H1 (cell line): ENCODE results near the gene ZNF716. TPM values are rescaled to one million over a fixed set of nuclear protein-coding genes. Genes with fewer than 3 reads are reported as not detected.

Source experiments
- CTCF ChIA-PET: fragments of 300-600 bp; sonication (Branson Sonifier 250); formaldehyde crosslinking; loops from one replicate; lab custom pipeline; 2021; ENCODE audit not compliant: partially characterized antibody; lab: Charles Lee
- POLR2A ChIA-PET: fragments of 300-600 bp; sonication (Branson Sonifier 250); formaldehyde crosslinking; loops from one replicate; lab custom pipeline; 2021; ENCODE audit warnings: inconsistent platforms; ENCODE audit not compliant: partially characterized antibody; lab: Charles Lee
- DNase-seq, 2 experiments: peaks; one replicate each; pipeline versions ENCODE4 v3.0.0 to v3.0.0-alpha.2; 2010 to 2022; ENCODE audit warnings: low spot score in 2 of 2, low read depth in 1 of 2, mixed read lengths in 1 of 2
- FAIRE-seq: peaks from 2 replicates; lab custom pipeline; 2011; peaks lifted over from hg19 to GRCh38; lab: Jason Lieb, UNC
- H2AFZ ChIP-seq: 2 replicates; pipeline ENCODE4 v1.8.1; 2012; ENCODE audit warnings: low read length, inconsistent platforms
- H2AK5ac ChIP-seq: 2 replicates; pipeline ENCODE4 v1.6.1; 2013; ENCODE audit warnings: low read depth, low read length
- H2BK120ac ChIP-seq: replicated peaks from 2 replicates; pipeline ENCODE3; 2013; ENCODE audit warnings: low read depth, low read length, inconsistent platforms
- H2BK12ac ChIP-seq: 2 replicates; pipeline ENCODE4 v1.6.1; 2013; ENCODE audit warnings: low read depth, low read length
- H2BK15ac ChIP-seq: 2 replicates; pipeline ENCODE4 v1.6.1; 2013; ENCODE audit warnings: low read length
- H2BK20ac ChIP-seq: 2 replicates; pipeline ENCODE4 v1.6.1; 2013; ENCODE audit warnings: low read length
- H2BK5ac ChIP-seq: 2 replicates; pipeline ENCODE4 v1.6.1; 2013; ENCODE audit warnings: low read depth, low read length
- H3K14ac ChIP-seq: 2 replicates; pipeline ENCODE4 v1.6.1; 2013; ENCODE audit warnings: inconsistent platforms; ENCODE audit not compliant: insufficient read length
- H3K18ac ChIP-seq: 2 replicates; pipeline ENCODE4 v1.6.1; 2013; ENCODE audit warnings: low read length; ENCODE audit errors: extremely low read depth
- H3K23ac ChIP-seq: 2 replicates; pipeline ENCODE4 v1.6.1; 2013; ENCODE audit warnings: inconsistent platforms; ENCODE audit not compliant: insufficient read length
- H3K23me2 ChIP-seq: 2 replicates; pipeline ENCODE4 v1.6.1; 2013; ENCODE audit warnings: low read depth, low read length
- H3K27ac ChIP-seq: 2 replicates; pipeline ENCODE4 v1.6.1; 2011; ENCODE audit warnings: low read depth, low read length, inconsistent platforms
- H3K27me3 ChIP-seq, 4 experiments: replicated peaks in 1 of 4; 1 replicate in 1 of 4; 2 replicates in 3 of 4; pipeline versions ENCODE4 v1.6.1 to v1.8.1; 2011 to 2013; ENCODE audit warnings: low read length in 3 of 4, mild to moderate bottlenecking in 3 of 4, inconsistent platforms in 2 of 4, mixed read lengths in 2 of 4, moderate library complexity in 1 of 4; ENCODE audit not compliant: control insufficient read depth in 3 of 4, insufficient read depth in 3 of 4; ENCODE audit errors: extremely low read depth in 1 of 4
- H3K36me3 ChIP-seq, 4 experiments: 2 replicates each; pipeline versions ENCODE4 v1.6.1 to v1.8.1; 2011 to 2013; ENCODE audit warnings: mild to moderate bottlenecking in 4 of 4, low read length in 3 of 4, moderate library complexity in 2 of 4, control low read depth in 1 of 4, inconsistent platforms in 1 of 4; ENCODE audit not compliant: insufficient read depth in 4 of 4, control insufficient read depth in 2 of 4
- H3K4ac ChIP-seq: replicated peaks from 2 replicates; pipeline ENCODE3; 2013; ENCODE audit warnings: low read length, low read depth, mixed read lengths, inconsistent platforms; ENCODE audit not compliant: insufficient read length
- H3K4me1 ChIP-seq, 4 experiments: replicated peaks in 1 of 4; 1 replicate in 1 of 4; 2 replicates in 3 of 4; pipeline versions ENCODE4 v1.6.1 to v1.8.1; 2011 to 2013; ENCODE audit warnings: low read length in 3 of 4, inconsistent platforms in 2 of 4, mixed read lengths in 1 of 4; ENCODE audit not compliant: insufficient read depth in 4 of 4, control insufficient read depth in 3 of 4
- H3K4me2 ChIP-seq, 2 experiments: 2 replicates each; pipeline versions ENCODE4 v1.6.1 to v1.8.1; 2011 to 2013; ENCODE audit warnings: low read depth in 2 of 2, low read length in 2 of 2, control low read depth in 1 of 2, inconsistent platforms in 1 of 2, mild to moderate bottlenecking in 1 of 2; ENCODE audit not compliant: insufficient read depth in 1 of 2
- H3K4me3 ChIP-seq, 4 experiments: fragments of 200-600, 300-600 bp in 1 of 4; sonication (generic), shearing (Covaris generic), sonication (Bioruptor Twin) in 1 of 4; 2 replicates each; pipeline versions ENCODE4 v1.5.1 to v1.8.1; 2011 to 2016; ENCODE audit warnings: low read length in 4 of 4, low read depth in 3 of 4, control low read depth in 2 of 4, inconsistent platforms in 2 of 4, mild to moderate bottlenecking in 2 of 4, mixed read lengths in 1 of 4, moderate library complexity in 1 of 4; ENCODE audit not compliant: insufficient read depth in 2 of 4; ENCODE audit errors: extremely low read depth in 1 of 4
- H3K56ac ChIP-seq: replicated peaks from 2 replicates; pipeline ENCODE3; 2013; ENCODE audit warnings: low read depth, mild to moderate bottlenecking, mixed read lengths, low read length, inconsistent platforms; ENCODE audit not compliant: insufficient read length
- H3K79me1 ChIP-seq: 2 replicates; pipeline ENCODE4 v1.6.1; 2013; ENCODE audit warnings: low read depth, low read length, control low read depth
- H3K79me2 ChIP-seq, 2 experiments: 2 replicates each; pipeline versions ENCODE4 v1.6.1 to v1.8.1; 2012 to 2013; ENCODE audit warnings: low read length in 2 of 2, mild to moderate bottlenecking in 2 of 2, inconsistent platforms in 1 of 2; ENCODE audit not compliant: insufficient read depth in 2 of 2, control insufficient read depth in 1 of 2
- H3K9ac ChIP-seq, 4 experiments: replicated peaks in 1 of 4; 1 replicate in 1 of 4; 2 replicates in 3 of 4; pipeline versions ENCODE4 v1.6.1 to v1.8.1; 2011 to 2013; ENCODE audit warnings: low read depth in 3 of 4, low read length in 3 of 4, control low read depth in 2 of 4, mild to moderate bottlenecking in 2 of 4, moderate library complexity in 2 of 4, inconsistent platforms in 1 of 4; ENCODE audit errors: extremely low read depth in 1 of 4
- H3K9me3 ChIP-seq, 2 experiments: 2 replicates each; pipeline versions ENCODE4 v1.6.1 to v1.8.1; 2012 to 2013; ENCODE audit warnings: mild to moderate bottlenecking in 2 of 2, moderate library complexity in 2 of 2, control low read depth in 1 of 2, inconsistent platforms in 1 of 2, low read depth in 1 of 2, low read length in 1 of 2, mixed read lengths in 1 of 2; ENCODE audit not compliant: insufficient read depth in 2 of 2
- H4K20me1 ChIP-seq, 2 experiments: replicated peaks in 1 of 2; 2 replicates each; pipeline versions ENCODE3 to v1.8.1; 2011 to 2013; ENCODE audit warnings: inconsistent platforms in 2 of 2, low read length in 2 of 2, mild to moderate bottlenecking in 1 of 2; ENCODE audit not compliant: insufficient read depth in 2 of 2, control insufficient read depth in 1 of 2
- H4K5ac ChIP-seq: 2 replicates; pipeline ENCODE4 v1.6.1; 2013; ENCODE audit warnings: low read length, low read depth, mixed read lengths, inconsistent platforms; ENCODE audit not compliant: insufficient read length
- H4K8ac ChIP-seq: 2 replicates; pipeline ENCODE4 v1.8.0; 2013; ENCODE audit warnings: mild to moderate bottlenecking, moderate library complexity, low read length, inconsistent platforms; ENCODE audit not compliant: insufficient read depth; ENCODE audit errors: extremely low read depth
- H4K91ac ChIP-seq: replicated peaks from 2 replicates; pipeline ENCODE3; 2013; ENCODE audit warnings: low read length, mixed read lengths, inconsistent platforms; ENCODE audit not compliant: insufficient read length
- BCL11A ChIP-seq, 2 experiments: IDR thresholded peaks; one replicate each; pipeline ENCODE4 v1.6.1; 2011; ENCODE audit warnings: low read depth in 2 of 2, low read length in 2 of 2, mild to moderate bottlenecking in 2 of 2
- CEBPB ChIP-seq: IDR thresholded peaks from 2 replicates; pipeline ENCODE4 v1.6.1; 2012; ENCODE audit warnings: low read depth, low read length
- CHD1 ChIP-seq: IDR thresholded peaks from 2 replicates; pipeline ENCODE4 v1.6.1; 2012; ENCODE audit warnings: low read depth, low read length, improper control_type of control experiment
- RBBP5 ChIP-seq: IDR thresholded peaks from 2 replicates; pipeline ENCODE4 v1.7.1; 2012; ENCODE audit warnings: low read depth, mild to moderate bottlenecking, inconsistent platforms, low read length, moderate library complexity, borderline replicate concordance
- TEAD4 ChIP-seq: IDR thresholded peaks from 2 replicates; pipeline ENCODE4 v1.6.1; 2012; ENCODE audit warnings: low read depth, low read length, inconsistent platforms, mixed read lengths
- WGBS, 2 experiments: shearing (Covaris generic) in 1 of 2; methylation state at CpG; one replicate each; pipeline versions ENCODE4 v1.1.6 to v1.1.7; 2013 to 2015; ENCODE audit warnings: low lambda C conversion rate in 2 of 2, mixed read lengths in 2 of 2, inconsistent platforms in 1 of 2, low coverage in 1 of 2, missing lambda C conversion rate in 1 of 2; ENCODE audit not compliant: insufficient replicate concordance in 2 of 2, insufficient coverage in 1 of 2, insufficient read length in 1 of 2; ENCODE audit errors: extremely low coverage in 1 of 2, missing lambda C conversion rate in 1 of 2; 5-methylcytosine and 5-hydroxymethylcytosine counted together
- polyA plus RNA-seq, 7 experiments: library from polyadenylated mRNA; depleted of rRNA in 3 of 7; stranded (reverse) in 5 of 7; unstranded in 2 of 7; fragments of >200 nt in 5 of 7; fragments of 200-250 nt in 2 of 7; gene quantifications; 1 replicate in 5 of 7; 2 replicates in 1 of 7; 4 replicates in 1 of 7; pipeline versions ENCODE4 v1.2.1 to v1.2.3, GENCODE V29; 2011 to 2013; ENCODE audit warnings: missing spikeins in 2 of 7, mixed read lengths in 2 of 7
- total RNA-seq: library from RNA; stranded (reverse); fragmentation: NEBNext Ultra II Directional; extraction: Animal tissue kit (Norgen Biotek cat#: 25700); gene quantifications from 2 replicates; pipeline ENCODE4 v1.2.1, GENCODE V29; 2021

ZNF716 gene
- total and polyA plus RNA-seq, 2 of the 8 experiments (the other 6 are each of a cell fraction or from before 2014, with no cell fraction given) = not detected

DNA sequence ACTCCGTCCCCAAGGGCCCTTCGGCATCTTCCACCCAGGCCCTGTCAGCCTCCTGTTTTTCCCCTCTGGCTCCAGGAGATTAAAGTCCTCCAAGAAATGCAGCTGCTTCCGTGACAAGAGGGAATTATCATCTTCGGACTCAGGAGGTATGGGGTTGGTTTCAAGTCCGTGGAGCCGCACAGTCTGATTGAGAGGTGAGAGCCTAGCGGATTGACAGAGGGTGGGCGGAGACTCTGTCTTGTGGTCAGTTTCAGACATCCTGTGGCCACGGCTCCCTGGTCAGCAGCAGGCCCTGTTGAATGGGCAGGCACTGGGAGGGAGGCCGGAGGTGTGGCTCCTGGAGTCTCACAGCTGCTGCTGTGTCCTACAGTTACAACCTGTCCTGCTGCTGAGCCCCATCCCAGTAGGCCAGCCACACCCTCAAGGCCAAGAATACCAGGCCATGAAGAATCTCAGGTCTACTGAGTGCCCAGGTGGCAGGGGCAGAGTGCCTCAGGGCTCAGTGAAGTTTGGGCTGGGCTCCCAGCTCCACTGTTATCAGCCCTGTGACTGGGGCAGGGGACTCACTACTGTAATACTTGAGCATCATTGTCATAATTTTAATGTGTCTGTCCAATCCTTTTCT is 49.3 kb upstream of the ZNF716 start:
- no peak overlapping the region for H4K5ac ChIP-seq
- H3K4me2 ChIP-seq = no peak overlapping the region
- no peak overlapping the region for H3K23ac ChIP-seq
- ChIA-PET CTCF (no interaction called here), POLR2A (no interaction called here)
- H3K4me3 ChIP-seq = no peak overlapping the region
- no peak overlapping the region for H3K4ac ChIP-seq
- H3K27ac ChIP-seq = no peak overlapping the region
- H3K23me2 ChIP-seq = no peaks in the 10 kb centered on the region
- H4K91ac ChIP-seq = no peak overlapping the region
- 86% methylated on average over 10 of the region's 10 CpGs; no CpG with 5 or more reads in 1 of the 2 experiments for WGBS, 2 experiments
- TF ChIP-seq CEBPB = no peak
- no peak for TF ChIP-seq RBBP5
- no peak for TF ChIP-seq BCL11A (IDR thresholded peaks at IDR 0.05; ENCODE audit: low read depth in 2 of 2, low read length in 2 of 2)
- no peak for TF ChIP-seq CHD1
- no peak for TF ChIP-seq TEAD4
- H3K14ac ChIP-seq = no peak overlapping the region
- no peaks in the 10 kb centered on the region for H3K4me1 ChIP-seq
- no peak overlapping the region for H2BK20ac ChIP-seq
- DNase-seq (no peak), FAIRE-seq (no peak)
- H2AFZ ChIP-seq = no peak overlapping the region
- H3K56ac ChIP-seq = no peak overlapping the region
- H2BK15ac ChIP-seq = no peak overlapping the region
- no peak overlapping the region for H2BK120ac ChIP-seq
- no peak overlapping the region for H3K9ac ChIP-seq
- no peaks in the 10 kb centered on the region for H3K79me1 ChIP-seq
- no peaks in the 10 kb centered on the region for H3K79me2 ChIP-seq
- H2BK12ac ChIP-seq = no peak overlapping the region
- H4K8ac ChIP-seq = no peak overlapping the region
- H2BK5ac ChIP-seq = no peak overlapping the region
- no peak overlapping the region for H3K18ac ChIP-seq
- peaks cover 62 to 81% of the 10 kb centered on the region in 2 experiments for H3K9me3 ChIP-seq
- H2AK5ac ChIP-seq = no peak overlapping the region
- no peaks in the 10 kb centered on the region for H4K20me1 ChIP-seq
- no peaks in the 10 kb centered on the region; a peak in 1 of 8 replicates for H3K36me3 ChIP-seq
- no peaks in the 10 kb centered on the region for H3K27me3 ChIP-seq
